SK-N-SH treated with all-trans-retinoic acid at 6 μM for 48 hours (cell line): Measurements from ENCODE around the gene CEACAM16.

ENCODE experiments used
- ATAC-seq: fragments of 200-7000 bp; cut with Tn5 transposase; 3 replicates; pipeline ENCODE4 v1.9.1; 2020; ENCODE audit warnings: mild to moderate bottlenecking, moderate library complexity
- ARNTL ChIP-seq: fragments of 450-650 bp; formaldehyde crosslinking; IDR thresholded peaks from 2 replicates; pipeline ENCODE4 v1.5.0; 2020; ENCODE audit warnings: low read depth, mild to moderate bottlenecking, moderate library complexity, borderline replicate concordance
- BACH2 ChIP-seq: fragments of 250-450 bp; sonication (Bioruptor Pico); IDR thresholded peaks from 2 replicates; pipeline ENCODE4 v1.9.0; 2021; ENCODE audit warnings: mild to moderate bottlenecking, borderline replicate concordance
- CSDC2 ChIP-seq: fragments of 250-450 bp; sonication (Bioruptor Pico); IDR thresholded peaks from 2 replicates; pipeline ENCODE4 v1.5.0; 2020; ENCODE audit warnings: mild to moderate bottlenecking, moderate library complexity
- CSRNP3 ChIP-seq: fragments of 250-450 bp; sonication (Bioruptor Pico); IDR thresholded peaks from 2 replicates; pipeline ENCODE4 v1.5.1; 2021; ENCODE audit warnings: mild to moderate bottlenecking, moderate library complexity
- ESRRG ChIP-seq: fragments of 250-450 bp; sonication (Bioruptor Pico); IDR thresholded peaks from 2 replicates; pipeline ENCODE4 v1.6.1; 2021; ENCODE audit warnings: mild to moderate bottlenecking
- GLIS3 ChIP-seq: fragments of 250-450 bp; sonication (Bioruptor Pico); IDR thresholded peaks from 2 replicates; pipeline ENCODE4 v1.5.0; 2020; ENCODE audit warnings: mild to moderate bottlenecking, moderate library complexity
- ISL1 ChIP-seq: fragments of 250-450 bp; sonication (Bioruptor Pico); IDR thresholded peaks from 2 replicates; pipeline ENCODE4 v2.1.2; 2022; ENCODE audit warnings: mild to moderate bottlenecking, moderate library complexity
- OSR1 ChIP-seq: fragments of 250-450 bp; sonication (Bioruptor Pico); IDR thresholded peaks from 2 replicates; pipeline ENCODE4 v1.8.0; 2022; ENCODE audit warnings: moderate library complexity, mild to moderate bottlenecking, inconsistent platforms
- POU6F1 ChIP-seq: fragments of 250-450 bp; sonication (Bioruptor Pico); IDR thresholded peaks from 2 replicates; pipeline ENCODE4 v1.8.0; 2021; ENCODE audit warnings: low read depth, mild to moderate bottlenecking, moderate library complexity, borderline replicate concordance
- PPARA ChIP-seq: fragments of 250-450 bp; sonication (Bioruptor Pico); IDR thresholded peaks from 2 replicates; pipeline ENCODE4 v1.5.0; 2020; ENCODE audit warnings: mild to moderate bottlenecking, borderline replicate concordance
- RARB ChIP-seq: fragments of 250-450 bp; sonication (Bioruptor Pico); IDR thresholded peaks from 2 replicates; pipeline ENCODE4 v1.8.0; 2021; ENCODE audit warnings: mild to moderate bottlenecking, moderate library complexity
- SNAI2 ChIP-seq: fragments of 250-450 bp; sonication (Bioruptor Pico); IDR thresholded peaks from 2 replicates; pipeline ENCODE4 v1.5.0; 2020; ENCODE audit warnings: mild to moderate bottlenecking, moderate library complexity
- TCF4 ChIP-seq: fragments of 250-450 bp; sonication (Bioruptor Pico); IDR thresholded peaks from 2 replicates; pipeline ENCODE4 v1.8.0; 2021; ENCODE audit warnings: mild to moderate bottlenecking, moderate library complexity, borderline replicate concordance
- TSHZ2 ChIP-seq: fragments of 250-450 bp; sonication (Bioruptor Pico); IDR thresholded peaks from 2 replicates; pipeline ENCODE4 v1.5.0; 2020; ENCODE audit warnings: mild to moderate bottlenecking, moderate library complexity
- ZC3H10 ChIP-seq: fragments of 250-450 bp; sonication (Bioruptor Pico); IDR thresholded peaks from 2 replicates; pipeline ENCODE4 v1.5.1; 2021; ENCODE audit warnings: mild to moderate bottlenecking, moderate library complexity
- ZFP3 ChIP-seq: fragments of 250-450 bp; sonication (Bioruptor Pico); IDR thresholded peaks from 2 replicates; pipeline ENCODE4 v1.5.0; 2020; ENCODE audit warnings: mild to moderate bottlenecking, moderate library complexity
- ZFP30 ChIP-seq: fragments of 450-650 bp; formaldehyde crosslinking; IDR thresholded peaks from 2 replicates; pipeline ENCODE4 v1.5.0; 2022; ENCODE audit warnings: mild to moderate bottlenecking, moderate library complexity
- ZNF565 ChIP-seq: fragments of 450-650 bp; formaldehyde crosslinking; conservative IDR thresholded peaks from 2 replicates; pipeline ENCODE4 v1.5.0; 2020; ENCODE audit warnings: low read depth, mild to moderate bottlenecking, moderate library complexity
- TF ChIP-seq, protein P1 (sequence below): fragments of 250-450 bp; sonication (Bioruptor Pico); IDR thresholded peaks from 2 replicates; pipeline ENCODE4 v1.8.0; 2020; ENCODE audit warnings: mild to moderate bottlenecking, moderate library complexity, borderline replicate concordance

The CEACAM16 gene

DNA sequence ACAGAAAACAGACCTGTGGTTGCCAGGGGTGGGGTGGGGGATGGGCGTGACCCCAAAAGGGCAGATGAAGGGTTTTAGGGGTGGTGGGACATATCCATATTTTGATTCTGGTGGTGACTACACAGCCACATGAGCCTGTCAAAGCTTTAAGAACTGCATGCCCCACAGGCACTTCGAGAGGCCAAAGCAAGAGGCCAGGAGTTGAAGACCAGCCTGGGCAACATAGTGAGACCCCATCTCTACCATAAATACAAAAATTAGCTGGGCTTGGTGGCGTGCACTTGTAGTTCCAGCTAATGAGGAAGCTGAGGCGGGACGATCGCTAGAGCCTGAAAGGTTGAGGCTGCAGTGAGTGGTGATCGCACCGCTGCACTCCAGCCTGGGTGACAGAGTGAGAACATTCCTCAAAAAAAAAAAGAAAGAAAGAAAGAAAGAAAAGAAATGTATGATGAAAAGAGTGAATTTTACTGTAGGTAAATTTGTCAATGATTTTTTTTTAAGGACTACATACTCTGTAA, 30.6 kb downstream of the CEACAM16 start (continued):
- TF ChIP-seq ZFP30 (CRISPR knock-in tag) = no peak
- no peak for TF ChIP-seq PPARA (CRISPR knock-in tag)

GRCh38 chr19:44731081-44731480, 32.1 kb downstream of the CEACAM16 start:
- ATAC-seq = no peak
- no peak for TF ChIP-seq ESRRG (CRISPR knock-in tag)
- peak; percentile 86 for TF ChIP-seq ZFP3 (CRISPR knock-in tag)

DNA sequence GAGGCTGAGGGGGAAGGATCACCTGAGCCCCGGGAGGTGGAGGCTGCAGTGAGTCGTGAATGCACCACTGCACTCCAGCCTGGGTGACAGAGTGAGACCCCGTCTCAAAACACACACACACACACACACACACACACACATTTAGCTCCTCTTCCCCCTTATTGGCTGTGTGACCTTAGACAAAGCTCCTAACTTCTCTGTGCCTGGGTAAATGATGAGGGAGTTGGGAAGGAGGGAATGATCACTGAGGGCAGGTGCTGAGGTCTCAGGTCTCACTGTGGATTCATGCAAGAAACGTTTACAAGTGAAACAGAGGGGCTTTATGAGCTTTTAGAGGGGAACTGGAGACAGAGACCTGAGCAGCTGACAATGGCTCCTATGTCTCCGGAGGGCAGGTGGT, 32.7 kb downstream of the CEACAM16 start:
- TF ChIP-seq BACH2 (CRISPR knock-in tag) (no peak), ZC3H10 (CRISPR knock-in tag) (no peak), ISL1 (no peak), PPARA (CRISPR knock-in tag) (no peak), ARNTL (CRISPR knock-in tag) (no peak)
- no peak for ATAC-seq

DNA sequence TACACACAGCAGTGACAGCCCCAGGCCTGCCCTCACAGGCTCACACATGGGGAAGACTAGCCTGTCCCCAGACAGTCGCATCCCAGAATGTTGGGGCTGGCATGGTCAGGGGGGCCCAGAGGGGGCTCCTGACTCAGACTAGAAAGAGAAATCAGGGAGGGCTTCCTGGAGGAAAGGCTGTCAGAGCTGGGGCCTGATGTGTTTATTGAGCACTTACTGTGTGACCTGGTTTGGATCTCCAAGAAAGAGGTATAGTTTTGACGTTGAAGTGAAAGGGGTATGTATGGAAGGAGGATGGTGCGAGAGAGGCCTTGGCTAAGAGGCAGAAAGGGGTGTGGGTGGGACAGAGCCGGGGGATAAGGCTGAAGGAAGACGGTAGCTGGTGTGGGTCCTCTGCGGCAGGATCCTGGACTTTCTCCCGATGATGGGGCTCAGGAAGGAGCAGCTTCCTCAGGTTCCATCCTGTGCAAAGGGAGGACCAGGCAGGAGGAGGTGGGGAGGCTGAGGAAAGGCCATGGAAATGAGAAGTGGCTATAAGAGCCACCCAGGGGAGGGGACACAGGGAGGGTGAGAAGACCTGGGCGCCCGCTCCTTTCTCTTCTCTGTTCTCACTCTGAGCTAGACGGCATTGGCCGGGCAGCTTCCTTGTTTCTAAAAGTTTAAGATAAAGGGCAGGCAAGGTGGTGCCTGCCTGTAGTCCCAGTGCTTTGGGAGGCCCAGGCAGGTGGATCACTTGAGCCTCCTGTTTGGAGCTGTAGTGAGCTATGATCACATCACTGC, 33.5 kb downstream of the CEACAM16 start:
- no peak for TF ChIP-seq TSHZ2 (CRISPR knock-in tag)
- no peak for TF ChIP-seq ZNF565 (CRISPR knock-in tag)
- TF ChIP-seq CSRNP3 (CRISPR knock-in tag) = no peak
- TF ChIP-seq ZFP30 (CRISPR knock-in tag) = no peak
- no peak for TF ChIP-seq OSR1 (CRISPR knock-in tag)
- TF ChIP-seq, protein P1, sequence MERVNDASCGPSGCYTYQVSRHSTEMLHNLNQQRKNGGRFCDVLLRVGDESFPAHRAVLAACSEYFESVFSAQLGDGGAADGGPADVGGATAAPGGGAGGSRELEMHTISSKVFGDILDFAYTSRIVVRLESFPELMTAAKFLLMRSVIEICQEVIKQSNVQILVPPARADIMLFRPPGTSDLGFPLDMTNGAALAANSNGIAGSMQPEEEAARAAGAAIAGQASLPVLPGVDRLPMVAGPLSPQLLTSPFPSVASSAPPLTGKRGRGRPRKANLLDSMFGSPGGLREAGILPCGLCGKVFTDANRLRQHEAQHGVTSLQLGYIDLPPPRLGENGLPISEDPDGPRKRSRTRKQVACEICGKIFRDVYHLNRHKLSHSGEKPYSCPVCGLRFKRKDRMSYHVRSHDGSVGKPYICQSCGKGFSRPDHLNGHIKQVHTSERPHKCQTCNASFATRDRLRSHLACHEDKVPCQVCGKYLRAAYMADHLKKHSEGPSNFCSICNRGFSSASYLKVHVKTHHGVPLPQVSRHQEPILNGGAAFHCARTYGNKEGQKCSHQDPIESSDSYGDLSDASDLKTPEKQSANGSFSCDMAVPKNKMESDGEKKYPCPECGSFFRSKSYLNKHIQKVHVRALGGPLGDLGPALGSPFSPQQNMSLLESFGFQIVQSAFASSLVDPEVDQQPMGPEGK (CRISPR knock-in tag) = no peak
- TF ChIP-seq ARNTL (CRISPR knock-in tag) = no peak
- no peak for TF ChIP-seq ZFP3 (CRISPR knock-in tag)
- TF ChIP-seq ESRRG (CRISPR knock-in tag) = no peak
- no peak for TF ChIP-seq CSDC2 (CRISPR knock-in tag)
- no peak for TF ChIP-seq POU6F1
- no peak for TF ChIP-seq PPARA (CRISPR knock-in tag)
- TF ChIP-seq RARB (CRISPR knock-in tag) = no peak
- no peak for TF ChIP-seq ZC3H10 (CRISPR knock-in tag)
- TF ChIP-seq GLIS3 = no peak
- no peak for TF ChIP-seq TCF4 (CRISPR knock-in tag)
- no peak for TF ChIP-seq BACH2 (CRISPR knock-in tag)
- no peak for TF ChIP-seq SNAI2
- no peak for TF ChIP-seq ISL1
- ATAC-seq = no peak
